Fibroblast of lung (primary cell): ENCODE results near the gene TENT4A. TPM values are rescaled to one million over a fixed set of nuclear protein-coding genes. Genes with fewer than 3 reads are reported as not detected.

ENCODE experiments used
- DNase-seq, 2 donors: peaks; one replicate each; pipeline versions ENCODE4 v3.0.0 to v3.0.0-alpha.2; 2010; ENCODE audit warnings: low read depth in 2 of 2
- H2AFZ ChIP-seq: 2 replicates; pipeline ENCODE4 v1.5.1; 2012; ENCODE audit warnings: low read length, control low read depth, inconsistent platforms
- H3K27ac ChIP-seq: 2 replicates; pipeline ENCODE4 v1.5.1; 2011; ENCODE audit warnings: low read length, control low read depth; ENCODE audit not compliant: insufficient read depth
- H3K27me3 ChIP-seq: 2 replicates; pipeline ENCODE4 v1.5.1; 2011; ENCODE audit warnings: mild to moderate bottlenecking, low read length; ENCODE audit not compliant: control insufficient read depth, insufficient read depth
- H3K36me3 ChIP-seq: 2 replicates; pipeline ENCODE4 v1.5.1; 2011; ENCODE audit warnings: low read length; ENCODE audit not compliant: control insufficient read depth, insufficient read depth
- H3K4me1 ChIP-seq: 2 replicates; pipeline ENCODE4 v1.5.1; 2011; ENCODE audit warnings: low read length; ENCODE audit not compliant: control insufficient read depth, insufficient read depth; ENCODE audit errors: extremely low read depth
- H3K4me2 ChIP-seq: 2 replicates; pipeline ENCODE4 v1.5.1; 2011; ENCODE audit warnings: low read length, control low read depth; ENCODE audit not compliant: insufficient read depth; ENCODE audit errors: extremely low read depth
- H3K4me3 ChIP-seq, 4 experiments: fragments of 200-600 bp in 1 of 4; sonication (generic) in 1 of 4; replicated peaks in 1 of 4; 2 replicates each; pipeline ENCODE4 v1.5.1; 2011 to 2016; ENCODE audit warnings: low read length in 4 of 4, low read depth in 3 of 4, mild to moderate bottlenecking in 3 of 4, control low read depth in 2 of 4, inconsistent platforms in 1 of 4, mixed read lengths in 1 of 4; ENCODE audit not compliant: insufficient read depth in 1 of 4; ENCODE audit errors: control extremely low read depth in 1 of 4
- H3K79me2 ChIP-seq: 2 replicates; pipeline ENCODE4 v1.5.1; 2012; ENCODE audit warnings: mild to moderate bottlenecking, low read length, inconsistent platforms; ENCODE audit not compliant: control insufficient read depth, insufficient read depth
- H3K9ac ChIP-seq: 2 replicates; pipeline ENCODE4 v1.5.1; 2011; ENCODE audit warnings: mild to moderate bottlenecking, low read length, control low read depth; ENCODE audit not compliant: insufficient read depth
- H3K9me3 ChIP-seq: 2 replicates; pipeline ENCODE4 v1.5.1; 2012; ENCODE audit warnings: low read depth, low read length; ENCODE audit not compliant: control insufficient read depth, insufficient read depth
- H4K20me1 ChIP-seq: 2 replicates; pipeline ENCODE4 v1.5.1; 2011; ENCODE audit warnings: low read length; ENCODE audit not compliant: control insufficient read depth, insufficient read depth; ENCODE audit errors: extremely low read depth
- EZH2 ChIP-seq: IDR thresholded peaks from 2 replicates; pipeline ENCODE4 v1.5.1; 2012; ENCODE audit warnings: low read length, control low read depth, mild to moderate bottlenecking; ENCODE audit errors: missing control alignments
- polyA plus RNA-seq, 2 donors: library from polyadenylated mRNA; depleted of rRNA in 1 of 2; stranded (reverse) in 1 of 2; unstranded in 1 of 2; fragments of >200 nt; gene quantifications; 2 replicates each; pipeline ENCODE4 v1.2.1, GENCODE V29; 2011 to 2012; ENCODE audit warnings: missing spikeins in 1 of 2
- total RNA-seq: library from RNA; depleted of rRNA; stranded (reverse); fragments of >200 nt; gene quantifications from 2 replicates; pipeline ENCODE4 v1.2.1, GENCODE V29; 2014
- TF ChIP-seq, protein P1 (sequence below), 2 donors: IDR thresholded peaks in 1 of 2; conservative IDR thresholded peaks in 1 of 2; 1 replicate in 1 of 2; 2 replicates in 1 of 2; pipeline ENCODE4 v1.5.1; 2011 to 2012; ENCODE audit warnings: low read length in 2 of 2, control low read depth in 1 of 2, inconsistent platforms in 1 of 2, low read depth in 1 of 2, mild to moderate bottlenecking in 1 of 2

Gene TENT4A
- total and polyA plus RNA-seq, 2 donors (not counting 1 experiment from before 2014, with no cell fraction given): 3.1 to 10.4 TPM

DNA sequence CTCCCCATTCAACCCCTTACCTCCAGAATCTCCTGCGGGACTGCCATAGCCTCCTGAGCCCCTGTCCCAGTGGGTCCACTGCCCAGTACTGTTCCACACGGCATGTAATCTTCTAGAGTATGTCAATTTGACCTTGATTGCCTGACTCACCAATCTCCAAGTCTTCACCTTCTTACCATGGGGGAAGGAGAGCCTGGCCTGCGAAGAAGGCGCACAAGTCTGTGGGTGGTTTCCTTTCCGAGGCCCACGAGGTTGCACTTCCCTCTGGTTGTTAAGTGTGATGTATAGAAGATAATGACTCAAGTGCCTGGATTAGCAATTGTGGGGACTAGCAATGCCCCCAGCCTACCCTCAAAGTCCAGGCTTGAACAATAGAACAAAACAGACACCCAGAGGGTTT, 8.1 kb upstream of the TENT4A start:
- DNase-seq: peak in 1 of 2 donors; percentile 60
- Histone ChIP-seq H3K4me2 (no peak overlapping the region), H2AFZ (no peak overlapping the region), H3K27ac (peak overlapping the region; percentile 47), H3K4me1 (peaks cover 10% of the 10 kb centered on the region), H4K20me1 (no peaks in the 10 kb centered on the region), H3K27me3 (no peaks in the 10 kb centered on the region), H3K9me3 (no peaks in the 10 kb centered on the region), H3K79me2 (no peaks in the 10 kb centered on the region), H3K36me3 (no peaks in the 10 kb centered on the region), H3K4me3 (no peak overlapping the region), H3K9ac (no peak overlapping the region)
- TF ChIP-seq, protein P1, sequence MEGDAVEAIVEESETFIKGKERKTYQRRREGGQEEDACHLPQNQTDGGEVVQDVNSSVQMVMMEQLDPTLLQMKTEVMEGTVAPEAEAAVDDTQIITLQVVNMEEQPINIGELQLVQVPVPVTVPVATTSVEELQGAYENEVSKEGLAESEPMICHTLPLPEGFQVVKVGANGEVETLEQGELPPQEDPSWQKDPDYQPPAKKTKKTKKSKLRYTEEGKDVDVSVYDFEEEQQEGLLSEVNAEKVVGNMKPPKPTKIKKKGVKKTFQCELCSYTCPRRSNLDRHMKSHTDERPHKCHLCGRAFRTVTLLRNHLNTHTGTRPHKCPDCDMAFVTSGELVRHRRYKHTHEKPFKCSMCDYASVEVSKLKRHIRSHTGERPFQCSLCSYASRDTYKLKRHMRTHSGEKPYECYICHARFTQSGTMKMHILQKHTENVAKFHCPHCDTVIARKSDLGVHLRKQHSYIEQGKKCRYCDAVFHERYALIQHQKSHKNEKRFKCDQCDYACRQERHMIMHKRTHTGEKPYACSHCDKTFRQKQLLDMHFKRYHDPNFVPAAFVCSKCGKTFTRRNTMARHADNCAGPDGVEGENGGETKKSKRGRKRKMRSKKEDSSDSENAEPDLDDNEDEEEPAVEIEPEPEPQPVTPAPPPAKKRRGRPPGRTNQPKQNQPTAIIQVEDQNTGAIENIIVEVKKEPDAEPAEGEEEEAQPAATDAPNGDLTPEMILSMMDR (conservative IDR thresholded peaks at IDR 0.05 in 1 of 2, IDR thresholded peaks at IDR 0.05 in 1 of 2; ENCODE audit: low read depth in 1 of 2, low read length in 2 of 2): no peak
- TF ChIP-seq EZH2: no peak

DNA sequence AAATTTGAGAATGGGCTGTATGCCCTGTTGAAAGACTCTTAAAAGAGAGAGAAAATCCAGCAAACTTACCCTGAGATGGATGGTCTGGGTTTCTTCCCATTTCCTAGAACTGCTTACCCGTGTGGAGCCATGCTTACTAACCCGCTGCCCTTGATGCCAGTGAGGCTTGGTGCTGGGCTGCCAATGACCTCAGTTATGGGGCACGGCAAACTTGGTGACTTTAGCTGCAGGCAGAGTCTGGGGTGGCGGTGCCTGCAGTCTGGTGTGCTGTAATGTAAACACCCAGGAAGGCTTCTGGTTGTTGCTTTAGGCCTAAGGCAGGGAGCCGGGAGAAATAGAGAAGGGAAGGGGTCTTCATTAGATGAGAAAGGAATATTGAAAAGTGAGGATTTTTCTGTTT, 7.3 kb upstream of the TENT4A start:
- TF ChIP-seq, protein P1 (conservative IDR thresholded peaks at IDR 0.05 in 1 of 2, IDR thresholded peaks at IDR 0.05 in 1 of 2; ENCODE audit: low read depth in 1 of 2, low read length in 2 of 2): no peak
- no peak for TF ChIP-seq EZH2
- Histone ChIP-seq H3K4me3 (no peak overlapping the region), H3K79me2 (no peaks in the 10 kb centered on the region), H3K4me2 (peak overlapping the region; percentile 23), H4K20me1 (no peaks in the 10 kb centered on the region), H2AFZ (no peak overlapping the region), H3K36me3 (no peaks in the 10 kb centered on the region), H3K27me3 (no peaks in the 10 kb centered on the region), H3K27ac (no peak overlapping the region), H3K4me1 (peaks cover 10% of the 10 kb centered on the region), H3K9ac (no peak overlapping the region), H3K9me3 (no peaks in the 10 kb centered on the region)
- no peak for DNase-seq

DNA sequence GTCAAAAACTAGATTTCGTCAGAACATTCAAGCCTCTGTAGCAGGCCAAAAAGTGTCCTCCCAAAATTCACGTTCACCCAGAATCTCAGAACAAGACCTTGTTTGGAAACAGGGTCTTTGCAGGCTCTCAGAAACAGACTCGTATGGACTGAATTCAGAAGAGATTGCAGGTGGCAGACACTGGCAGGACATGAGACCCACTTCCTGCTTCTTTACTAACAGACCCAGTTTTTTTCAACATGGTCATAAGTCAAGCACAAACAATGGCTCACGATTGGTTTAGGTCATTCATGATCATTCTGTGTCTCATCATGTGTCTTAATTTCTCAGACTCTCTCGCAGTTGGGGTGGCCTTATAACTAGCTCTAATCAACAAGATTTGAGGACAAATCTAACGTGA, 5.4 kb upstream of the TENT4A start:
- H3K4me3 ChIP-seq: no peak overlapping the region
- H3K4me1 ChIP-seq: peaks cover 10% of the 10 kb centered on the region
- H3K4me2 ChIP-seq: no peak overlapping the region
- H3K36me3 ChIP-seq: no peaks in the 10 kb centered on the region
- H3K79me2 ChIP-seq: no peaks in the 10 kb centered on the region
- H3K27me3 ChIP-seq: no peaks in the 10 kb centered on the region
- DNase-seq: no peak
- H3K27ac ChIP-seq: no peak overlapping the region
- no peak overlapping the region for H2AFZ ChIP-seq
- no peaks in the 10 kb centered on the region for H4K20me1 ChIP-seq
- no peaks in the 10 kb centered on the region for H3K9me3 ChIP-seq
- TF ChIP-seq, protein P1 (conservative IDR thresholded peaks at IDR 0.05 in 1 of 2, IDR thresholded peaks at IDR 0.05 in 1 of 2; ENCODE audit: low read depth in 1 of 2, low read length in 2 of 2): no peak
- TF ChIP-seq EZH2: no peak
- H3K9ac ChIP-seq: no peak overlapping the region
